Kidney epithelial cell (primary cell): ENCODE measurements around the gene C13orf46. TPM values are rescaled to one million over a fixed set of nuclear protein-coding genes. Genes with fewer than 3 reads are reported as not detected.
"Not testable (repeated sequence)": the region's sequence is repeated elsewhere in the genome, so short reads cannot be mapped to it uniquely, and the experiment has no call there.

Experiments used
- DNase-seq: peaks from one replicate; pipeline ENCODE4 v3.0.0-alpha.2; 2010; ENCODE audit warnings: low read depth
- H3K27me3 ChIP-seq: 2 replicates; pipeline ENCODE4 v1.6.0; 2011; ENCODE audit warnings: low read length; ENCODE audit not compliant: control insufficient read depth, insufficient read depth
- H3K36me3 ChIP-seq: 2 replicates; pipeline ENCODE4 v1.5.1; 2011; ENCODE audit warnings: low read length; ENCODE audit not compliant: control insufficient read depth, insufficient read depth
- H3K4me3 ChIP-seq: 2 replicates; pipeline ENCODE4 v1.5.1; 2011; ENCODE audit warnings: low read depth, mild to moderate bottlenecking, control low read depth, low read length
- total RNA-seq: library from RNA; depleted of rRNA; stranded (reverse); fragments of >200 nt; gene quantifications from 2 replicates; pipeline ENCODE4 v1.2.3, GENCODE V29; 2015
- TF ChIP-seq, protein P1 (sequence below): IDR thresholded peaks from 2 replicates; pipeline ENCODE4 v1.5.1; 2011; ENCODE audit warnings: mild to moderate bottlenecking, moderate library complexity, low read length, control low read depth, inconsistent platforms; ENCODE audit not compliant: insufficient read depth, poor library complexity, severe bottlenecking

C13orf46 gene
- 0.04 TPM in 1 of 2 replicates, not detected in the other for total RNA-seq

DNA sequence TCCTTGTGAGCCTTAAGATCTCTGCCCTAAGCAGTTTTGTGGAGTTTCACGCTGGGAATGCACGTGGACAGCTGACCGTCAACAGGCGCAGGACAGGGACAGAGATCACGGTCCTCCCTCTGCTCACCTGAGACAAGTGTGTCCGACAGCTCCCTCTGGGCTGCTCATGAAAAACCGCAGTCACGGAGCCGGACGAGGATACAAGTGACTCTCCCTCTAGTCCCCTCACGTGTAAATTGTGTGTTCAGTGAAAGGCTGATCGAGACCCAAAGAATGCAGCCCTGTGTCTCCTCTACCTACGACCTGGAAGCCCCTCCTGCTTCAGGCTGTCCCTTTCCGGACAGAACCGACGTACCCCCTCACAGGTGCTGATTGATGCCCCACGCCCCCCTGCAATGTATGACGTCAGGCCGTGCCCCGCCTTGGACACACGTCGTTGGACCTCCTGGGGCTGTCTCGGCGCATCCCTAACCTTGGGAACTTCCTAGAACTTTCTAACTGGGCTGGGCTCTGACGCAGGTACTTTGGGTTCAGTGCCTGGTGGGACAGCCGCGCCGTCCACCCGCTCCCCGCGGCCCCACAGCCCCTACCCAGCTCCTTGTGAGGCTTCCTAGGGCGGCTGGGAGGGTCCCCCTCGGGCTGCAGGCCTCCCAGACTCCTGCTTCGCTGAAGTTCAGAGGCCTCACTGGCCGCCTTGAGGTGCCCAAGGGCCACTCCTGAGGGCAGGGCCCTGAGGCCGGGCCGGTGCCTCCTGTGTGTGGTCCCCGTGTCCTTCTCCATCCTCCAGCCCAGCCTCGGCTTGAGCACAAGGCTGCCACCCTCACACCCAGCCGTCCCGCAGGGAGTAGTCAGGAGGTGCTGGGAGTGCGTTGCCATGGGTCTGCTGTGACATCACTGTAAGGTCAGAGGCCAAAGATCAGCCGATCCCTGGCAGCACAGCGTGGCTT, at the start of gene C13orf46:
Gene C13orf46 (minus strand): TSS at position 859 of the 947 bp plus-strand sequence. CDS start 79 bp downstream, at position 780.
- Histone ChIP-seq H3K36me3 (peaks cover 2% of the 10 kb centered on the region), H3K4me3 (no peak within 1 kb of the TSS), H3K27me3 (no peaks in the 10 kb centered on the region)
- TF ChIP-seq, protein P1, sequence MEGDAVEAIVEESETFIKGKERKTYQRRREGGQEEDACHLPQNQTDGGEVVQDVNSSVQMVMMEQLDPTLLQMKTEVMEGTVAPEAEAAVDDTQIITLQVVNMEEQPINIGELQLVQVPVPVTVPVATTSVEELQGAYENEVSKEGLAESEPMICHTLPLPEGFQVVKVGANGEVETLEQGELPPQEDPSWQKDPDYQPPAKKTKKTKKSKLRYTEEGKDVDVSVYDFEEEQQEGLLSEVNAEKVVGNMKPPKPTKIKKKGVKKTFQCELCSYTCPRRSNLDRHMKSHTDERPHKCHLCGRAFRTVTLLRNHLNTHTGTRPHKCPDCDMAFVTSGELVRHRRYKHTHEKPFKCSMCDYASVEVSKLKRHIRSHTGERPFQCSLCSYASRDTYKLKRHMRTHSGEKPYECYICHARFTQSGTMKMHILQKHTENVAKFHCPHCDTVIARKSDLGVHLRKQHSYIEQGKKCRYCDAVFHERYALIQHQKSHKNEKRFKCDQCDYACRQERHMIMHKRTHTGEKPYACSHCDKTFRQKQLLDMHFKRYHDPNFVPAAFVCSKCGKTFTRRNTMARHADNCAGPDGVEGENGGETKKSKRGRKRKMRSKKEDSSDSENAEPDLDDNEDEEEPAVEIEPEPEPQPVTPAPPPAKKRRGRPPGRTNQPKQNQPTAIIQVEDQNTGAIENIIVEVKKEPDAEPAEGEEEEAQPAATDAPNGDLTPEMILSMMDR, result no peak
- no peak for DNase-seq

DNA sequence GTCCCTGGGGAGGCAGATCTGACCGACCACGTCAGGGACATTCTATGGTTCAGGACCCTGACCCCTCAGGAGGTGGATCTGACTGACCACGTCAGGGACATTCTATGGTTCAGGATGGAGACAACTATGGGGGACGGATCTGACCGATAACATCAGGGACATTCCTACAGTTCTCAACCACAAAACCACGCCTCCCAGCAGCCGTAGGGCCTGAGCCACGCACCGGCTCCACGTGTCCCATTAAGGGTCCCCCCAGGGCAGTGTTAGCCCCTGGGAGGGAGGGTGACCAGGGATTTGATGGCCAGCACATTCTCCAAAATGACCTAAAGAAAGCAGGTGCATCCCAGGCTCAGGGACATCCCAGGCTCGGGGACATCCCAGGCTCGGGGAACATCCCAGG, 49.0 kb upstream of the C13orf46 start:
- TF ChIP-seq, protein P1, result no peak
- no peaks in the 10 kb centered on the region for H3K27me3 ChIP-seq
- peaks cover 4% of the 10 kb centered on the region for H3K36me3 ChIP-seq
- H3K4me3 ChIP-seq, result no peak overlapping the region
- DNase-seq, result no peak

GRCh38 chr13:114022309-114022669, 48.4 kb upstream of the C13orf46 start:
- DNase-seq, result no peak
- H3K27me3 ChIP-seq, result no peaks in the 10 kb centered on the region
- peaks cover 4% of the 10 kb centered on the region for H3K36me3 ChIP-seq
- no peak overlapping the region for H3K4me3 ChIP-seq
- TF ChIP-seq, protein P1, result no peak

DNA sequence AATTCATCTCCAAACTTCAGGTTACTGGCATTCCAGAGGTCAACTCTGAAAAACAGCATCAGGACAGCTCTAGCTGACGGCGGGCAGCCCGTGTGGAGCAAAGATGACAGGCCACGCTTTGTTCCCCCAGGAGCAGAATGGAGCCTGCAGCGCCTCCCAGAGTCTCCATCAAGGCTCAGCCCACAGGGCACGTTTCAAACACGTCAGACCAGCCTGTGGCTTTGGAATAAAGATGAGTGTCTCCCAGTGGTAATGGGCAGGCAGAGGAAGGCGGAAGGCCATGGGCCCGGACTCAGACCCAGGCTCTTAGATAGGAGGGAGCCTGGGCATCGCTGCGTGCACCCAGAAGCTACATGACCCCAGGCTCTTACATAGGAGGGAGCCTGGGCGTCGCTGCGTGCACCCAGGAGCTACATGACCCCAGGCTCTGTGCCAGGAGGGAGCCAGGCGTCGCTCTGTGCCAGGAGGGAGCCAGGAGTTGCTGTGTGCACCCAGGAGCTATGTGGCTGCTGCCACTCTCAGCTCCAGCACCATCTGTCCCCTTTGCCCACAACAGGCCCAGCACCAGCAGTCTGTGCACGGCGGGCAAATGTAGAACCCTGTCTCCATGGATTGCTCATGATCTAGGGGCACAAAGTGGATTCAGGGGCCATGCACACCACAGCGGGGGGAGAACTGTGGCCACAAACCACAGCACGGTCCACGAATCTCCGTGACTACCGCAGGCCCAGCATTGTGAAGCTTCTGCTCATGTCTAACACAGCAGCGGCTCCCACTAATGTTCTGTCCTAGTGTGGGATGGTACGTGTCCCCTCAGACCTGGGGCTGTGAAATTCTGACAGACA, 47.8 kb upstream of the C13orf46 start:
- no peak overlapping the region for H3K4me3 ChIP-seq
- no peaks in the 10 kb centered on the region for H3K27me3 ChIP-seq
- no peak for DNase-seq
- TF ChIP-seq, protein P1, result no peak
- peaks cover 4% of the 10 kb centered on the region for H3K36me3 ChIP-seq

DNA sequence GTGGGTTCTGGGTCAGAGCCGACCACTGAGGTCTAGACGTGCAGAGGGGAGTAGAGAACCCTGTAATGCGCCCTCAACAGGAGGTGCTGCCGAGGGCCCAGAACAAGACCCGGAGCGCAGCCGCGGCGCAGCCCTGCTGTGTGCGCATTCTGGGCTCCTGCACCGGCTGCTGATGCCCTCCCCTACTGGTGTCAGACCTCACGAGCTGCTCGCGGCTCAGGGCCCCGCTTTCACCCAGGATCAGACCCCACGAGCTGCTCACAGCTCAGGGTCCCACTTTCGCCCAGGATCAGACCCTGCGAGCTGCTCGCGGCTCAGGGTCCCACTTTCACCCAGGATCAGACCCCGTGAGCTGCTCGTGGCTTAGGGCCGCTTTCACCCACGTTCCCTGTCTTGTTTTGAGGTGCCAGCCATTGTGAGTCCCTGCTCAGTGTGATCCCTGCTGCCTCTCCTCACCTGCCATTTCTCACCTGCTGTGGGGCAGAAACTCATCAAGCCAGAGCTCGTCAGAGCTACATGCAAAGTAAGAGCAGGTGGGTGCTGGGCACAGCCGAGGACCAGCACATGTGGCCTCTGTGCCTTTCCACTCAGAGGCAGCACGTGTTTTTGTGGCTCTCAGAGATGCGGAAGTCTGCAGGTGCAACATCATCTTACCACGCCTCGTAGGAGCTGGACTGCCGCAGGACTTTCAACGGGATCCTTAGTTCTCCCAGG, 47.0 kb upstream of the C13orf46 start:
- H3K4me3 ChIP-seq, result no peak overlapping the region
- TF ChIP-seq, protein P1, result no peak
- no peak for DNase-seq
- no peaks in the 10 kb centered on the region for H3K27me3 ChIP-seq
- peaks cover 4% of the 10 kb centered on the region for H3K36me3 ChIP-seq

DNA sequence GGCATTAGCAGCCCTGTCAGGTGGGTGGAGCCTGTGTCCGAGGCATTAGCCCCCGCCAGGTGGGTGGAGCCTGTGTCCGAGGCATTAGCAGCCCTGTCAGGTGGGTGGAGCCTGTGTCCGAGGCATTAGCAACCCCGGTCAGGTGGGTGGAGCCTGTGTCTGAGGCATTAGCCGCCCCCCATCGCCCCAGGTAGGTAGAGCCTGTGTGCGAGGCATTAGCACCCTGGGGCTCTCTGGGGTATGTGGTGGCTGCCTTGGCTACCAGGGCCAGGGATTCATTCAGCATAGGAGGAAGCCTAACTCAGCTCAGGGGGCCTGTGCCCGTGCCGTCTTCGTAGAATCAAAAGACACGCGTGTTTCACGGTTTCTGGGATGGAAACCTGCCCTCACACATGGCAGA, 46.3 kb upstream of the C13orf46 start:
- not testable (repeated sequence) for DNase-seq, H3K36me3 ChIP-seq, H3K27me3 ChIP-seq, H3K4me3 ChIP-seq
